DLD1 (cell line): ENCODE data around the gene EFNA1.

Source experiments
- in situ Hi-C: cut with HindIII; loops from 2 replicates; pipeline ENCODE4 v1.10.0; 2017; ENCODE audit warnings: low sequenced_read_pairs

EFNA1 gene

DNA sequence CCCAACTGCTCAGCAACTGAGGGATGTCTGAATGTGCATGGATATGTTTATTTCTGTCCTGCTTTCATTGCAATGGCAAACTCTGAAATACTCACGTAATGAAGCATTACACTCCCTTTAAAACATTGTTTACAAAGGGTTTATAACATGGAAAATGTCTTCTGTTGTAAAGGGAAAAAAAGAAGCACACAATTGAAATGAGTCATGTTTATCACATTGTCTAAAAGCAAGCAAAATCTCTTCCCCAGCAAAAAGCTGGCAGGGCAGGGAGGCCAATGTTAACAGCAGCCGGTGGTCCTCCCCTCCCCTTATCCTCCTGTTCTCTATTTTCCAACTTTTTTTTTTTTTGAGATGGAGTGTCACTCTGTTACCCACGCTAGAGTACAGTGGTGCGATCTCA lies 3.9 kb upstream of the EFNA1 start:
- in situ Hi-C loops: no loop called here

DNA sequence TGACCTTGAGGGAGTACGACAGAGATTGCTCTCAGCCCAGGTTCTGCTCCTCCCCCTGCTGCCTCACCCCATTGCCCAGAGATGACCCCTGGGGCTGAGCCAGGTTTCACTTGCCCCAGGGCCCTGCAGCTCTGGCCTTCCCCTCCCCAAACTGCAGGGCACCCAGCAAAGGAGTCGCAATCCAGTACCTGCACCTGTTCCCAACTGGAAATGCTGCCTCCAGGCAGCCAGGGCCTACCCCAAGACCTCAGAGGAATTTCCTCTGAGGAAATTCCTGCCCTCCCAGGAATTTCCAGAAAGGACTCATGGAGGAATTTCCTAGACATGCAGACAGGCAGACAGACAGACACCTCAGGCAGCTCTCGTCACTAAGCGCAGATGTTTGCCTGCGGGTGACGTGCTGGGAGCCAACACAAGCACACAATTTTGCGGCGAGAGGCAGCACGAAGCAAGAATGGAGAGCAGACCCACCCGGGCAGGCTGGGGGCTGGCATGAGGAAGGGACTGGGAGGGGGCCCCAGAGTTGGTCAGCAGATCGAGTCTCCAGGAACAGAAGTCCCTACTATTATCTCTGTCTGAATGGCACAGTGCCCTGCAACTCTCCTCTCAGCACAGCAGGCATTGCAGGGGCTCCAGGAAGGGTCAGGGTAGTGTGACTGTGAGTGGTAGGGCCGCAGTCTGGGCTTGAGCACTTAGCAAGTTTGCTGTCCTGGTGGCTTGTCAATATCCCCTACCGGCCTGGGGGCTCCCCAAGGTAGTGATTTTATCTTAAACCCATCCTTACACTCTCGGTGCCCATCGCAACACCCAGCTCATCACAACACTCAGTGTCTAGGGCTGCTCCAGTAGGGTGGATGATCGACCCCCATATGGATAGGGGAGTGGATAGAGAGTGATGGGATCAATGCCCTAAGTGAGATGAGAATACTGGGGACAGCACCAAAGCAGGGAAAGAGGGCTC lies 2.9 kb upstream of the EFNA1 start:
- in situ Hi-C loops: no loop called here

DNA sequence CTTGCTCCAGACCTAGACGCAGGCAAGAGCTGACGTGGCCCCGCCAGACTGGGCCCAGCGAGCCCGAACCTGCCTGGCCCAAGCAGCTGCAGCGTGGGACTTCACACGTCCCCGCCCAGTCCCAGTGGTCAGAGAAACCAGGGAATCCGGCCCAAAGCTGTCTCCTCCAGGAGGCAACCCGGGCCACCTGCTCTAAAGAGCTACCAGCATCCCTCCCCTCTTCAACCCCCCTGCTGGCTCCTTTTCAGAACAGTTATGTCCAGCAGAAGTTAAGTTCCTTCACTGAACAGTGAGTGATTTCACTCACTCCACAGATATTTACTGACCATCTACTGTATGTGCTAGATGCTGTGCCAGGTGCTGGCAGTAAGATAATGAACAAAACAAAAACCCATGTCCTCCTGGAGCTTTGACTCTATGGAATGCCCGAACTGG lies 2.1 kb upstream of the EFNA1 start:
- in situ Hi-C loops: no loop called here

DNA sequence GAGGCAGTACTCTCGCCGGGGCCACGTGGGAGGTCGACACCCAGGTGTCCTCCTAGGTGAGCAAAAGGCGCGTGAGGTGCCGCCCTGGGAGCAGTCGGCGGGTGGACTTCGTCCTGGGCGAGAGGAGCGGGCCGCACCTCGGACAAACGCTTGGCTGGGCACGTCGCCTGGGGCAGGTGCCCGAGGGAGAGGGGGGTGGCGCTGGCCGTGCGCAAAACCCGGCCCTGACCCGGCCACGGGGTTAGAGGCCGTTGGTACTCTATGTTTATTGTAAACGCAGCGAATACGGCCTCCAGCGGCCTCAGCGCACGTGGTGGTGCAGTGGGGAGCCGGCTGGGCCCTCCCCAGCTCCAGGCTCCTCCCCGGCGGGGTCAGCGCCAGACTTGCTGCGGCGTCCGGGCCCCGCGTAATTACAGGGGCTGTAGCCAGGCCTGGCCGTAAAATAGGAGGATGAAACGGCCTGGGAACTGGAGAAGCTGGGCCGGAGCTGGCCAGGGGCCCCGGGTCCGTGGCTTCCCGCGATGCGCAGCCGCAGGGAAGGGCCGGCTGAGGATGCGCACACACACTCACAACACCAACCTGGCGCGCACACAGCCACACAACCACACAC lies 1.6 kb upstream of the EFNA1 start:
- in situ Hi-C loops: no loop called here

DNA sequence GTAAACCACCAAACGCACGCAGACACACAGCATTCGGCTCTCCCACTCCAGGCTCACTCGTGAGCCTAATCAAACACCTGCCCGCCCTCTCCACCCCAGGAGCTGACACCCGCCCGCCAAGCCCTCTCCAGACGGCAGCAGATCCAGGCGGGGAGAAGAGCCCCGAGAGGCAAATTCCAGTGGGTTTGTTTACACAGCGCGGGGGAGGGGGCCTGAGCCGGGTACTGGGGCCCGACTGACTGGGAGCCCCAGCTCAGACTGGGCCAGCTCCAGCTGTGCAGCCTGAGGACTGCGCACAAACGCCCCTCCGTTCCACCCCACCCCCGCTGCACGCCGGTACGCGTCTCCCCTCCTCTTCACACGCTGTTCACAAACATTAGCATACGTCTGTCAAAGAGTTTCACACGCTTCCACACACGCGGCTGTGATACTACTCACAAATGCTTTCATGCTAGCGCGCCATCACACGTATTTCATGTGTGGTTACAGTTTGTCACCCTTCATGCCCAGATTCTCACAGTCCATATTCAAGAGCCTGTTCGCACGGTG lies 1.0 kb upstream of the EFNA1 start:
- in situ Hi-C loops: no loop called here

DNA sequence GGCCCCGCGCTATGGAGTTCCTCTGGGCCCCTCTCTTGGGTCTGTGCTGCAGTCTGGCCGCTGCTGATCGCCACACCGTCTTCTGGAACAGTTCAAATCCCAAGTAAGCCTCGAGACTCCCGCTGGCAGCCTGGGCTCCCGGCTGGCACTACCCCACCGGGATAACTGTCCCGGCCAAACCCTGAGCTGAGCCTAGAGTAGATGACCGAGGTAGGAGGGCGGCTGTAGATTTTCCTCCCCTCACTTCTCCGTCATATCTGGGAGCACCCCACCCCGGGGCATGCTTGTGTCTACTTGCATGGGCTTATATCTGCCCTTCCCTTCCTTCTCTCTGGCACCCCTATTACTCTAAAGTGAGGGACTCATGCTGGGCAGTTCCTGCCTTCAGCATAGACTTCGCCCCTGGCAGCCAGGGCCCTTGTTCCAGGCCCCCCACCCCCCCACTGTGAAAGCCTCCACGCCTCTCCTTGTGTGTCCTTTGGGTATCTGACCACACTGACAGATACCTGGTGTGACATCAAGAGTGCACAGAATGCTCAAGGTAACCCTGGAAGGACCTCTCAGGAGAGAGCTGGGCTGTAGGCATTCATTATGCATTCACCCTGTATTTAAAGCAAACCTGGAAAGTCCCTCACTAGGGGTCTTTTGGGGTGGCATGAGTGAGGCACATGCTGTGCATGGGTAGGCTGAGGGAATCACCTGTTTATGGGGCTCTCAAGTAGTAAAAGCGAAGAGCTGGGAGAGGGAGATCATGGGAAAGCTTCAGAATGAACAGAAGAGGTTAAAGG lies 485 bp downstream of the EFNA1 start:
- in situ Hi-C loops: no loop called here

DNA sequence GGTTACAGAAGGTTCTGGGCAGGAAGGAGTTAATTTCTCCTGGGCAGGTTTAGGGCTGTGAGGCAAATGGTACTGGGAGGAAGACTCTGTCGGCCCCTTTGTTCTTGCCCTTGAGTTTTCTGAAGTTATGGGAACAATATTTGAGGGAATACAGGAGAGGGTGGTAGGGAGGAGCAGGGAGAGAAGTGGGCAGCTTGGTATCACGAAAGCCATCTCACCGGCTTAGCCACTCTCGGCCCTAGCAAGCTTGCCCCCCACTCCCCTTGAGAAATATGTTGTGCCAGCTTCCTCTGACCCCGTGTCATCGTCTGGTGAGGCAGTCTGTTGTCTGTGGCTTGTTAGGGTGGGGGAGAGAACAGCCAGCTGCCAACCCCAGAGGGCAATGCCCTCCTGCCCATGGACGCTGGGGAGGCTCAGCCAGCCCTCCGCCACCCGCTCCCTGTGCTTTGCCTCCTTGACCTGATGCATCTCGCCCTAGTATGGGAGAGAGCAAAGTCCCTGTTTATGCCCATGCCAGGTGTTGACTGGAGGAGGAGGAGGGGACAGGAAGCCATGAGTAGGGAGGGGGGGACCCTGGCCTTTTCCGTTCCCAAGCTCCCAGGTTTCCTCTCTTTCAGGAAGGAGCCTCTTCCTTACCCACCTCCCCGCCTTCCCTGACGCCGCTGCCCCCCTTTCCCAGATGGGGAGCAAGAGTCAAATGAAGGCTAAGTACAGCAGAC lies 1.2 kb downstream of the EFNA1 start:
- in situ Hi-C loops: no loop called here

DNA sequence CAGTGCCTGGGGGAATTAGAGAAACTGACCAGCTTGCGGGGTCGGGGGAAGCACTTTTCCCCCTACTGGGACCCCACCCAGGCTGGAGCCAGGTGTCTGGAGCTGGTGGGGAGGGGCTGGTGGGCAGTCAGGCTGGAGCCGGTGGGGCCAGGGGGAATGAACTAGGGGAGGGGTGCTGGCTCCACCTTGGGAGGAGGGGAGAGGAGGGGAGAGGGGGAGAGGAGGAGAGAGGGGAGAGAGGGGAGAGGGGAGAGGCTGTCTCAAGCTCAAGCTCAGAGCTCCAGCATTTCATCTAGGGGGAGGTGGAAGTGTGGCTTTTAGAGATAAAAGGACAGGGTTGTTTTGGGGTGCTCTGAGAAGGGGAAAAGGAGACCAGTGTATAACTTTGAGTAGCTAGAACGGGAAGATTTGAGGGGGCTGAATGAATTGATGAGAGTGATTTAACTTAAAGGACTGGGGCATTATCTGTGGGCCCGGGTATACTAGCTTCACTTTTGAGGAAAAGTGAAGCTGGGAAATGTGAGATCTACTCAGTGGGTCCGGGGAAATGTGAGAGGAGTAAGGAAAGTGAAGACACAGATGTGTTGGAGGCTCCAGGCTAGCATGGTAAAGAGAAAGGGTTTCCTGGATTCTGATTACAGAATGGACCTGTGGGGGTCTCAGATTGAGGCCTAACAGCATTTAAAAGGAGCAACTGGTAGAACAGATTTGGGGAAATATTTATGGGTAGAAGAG lies 2.8 kb downstream of the EFNA1 start:
- in situ Hi-C loops: no loop called here

DNA sequence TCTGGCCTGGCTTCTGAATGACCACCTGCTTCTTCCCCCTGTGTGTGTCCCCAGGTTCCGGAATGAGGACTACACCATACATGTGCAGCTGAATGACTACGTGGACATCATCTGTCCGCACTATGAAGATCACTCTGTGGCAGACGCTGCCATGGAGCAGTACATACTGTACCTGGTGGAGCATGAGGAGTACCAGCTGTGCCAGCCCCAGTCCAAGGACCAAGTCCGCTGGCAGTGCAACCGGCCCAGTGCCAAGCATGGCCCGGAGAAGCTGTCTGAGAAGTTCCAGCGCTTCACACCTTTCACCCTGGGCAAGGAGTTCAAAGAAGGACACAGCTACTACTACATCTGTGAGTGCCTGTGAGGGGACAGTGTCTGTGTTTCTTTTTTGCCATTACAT lies 3.6 kb downstream of the EFNA1 start:
- in situ Hi-C loops: no loop called here

DNA sequence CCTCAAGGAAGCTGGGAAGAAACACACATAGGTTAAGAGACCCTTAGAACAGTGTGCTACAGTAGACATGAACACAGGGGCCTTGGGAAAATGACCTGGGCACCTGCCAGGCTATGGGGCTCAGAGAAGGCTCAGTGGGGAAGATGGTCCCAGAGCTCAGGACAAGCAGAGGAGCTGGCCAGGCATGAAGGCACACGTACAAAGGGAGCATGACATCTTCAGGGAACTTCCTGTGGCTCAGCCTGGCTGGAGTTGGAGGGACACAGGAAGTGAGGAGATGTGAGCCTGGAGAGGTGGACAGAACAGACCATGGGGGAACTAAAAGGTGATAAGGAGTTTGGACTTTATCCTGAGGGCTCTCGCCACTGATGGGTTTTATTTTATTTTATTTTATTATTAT lies 4.2 kb downstream of the EFNA1 start:
- in situ Hi-C loops: no loop called here

DNA sequence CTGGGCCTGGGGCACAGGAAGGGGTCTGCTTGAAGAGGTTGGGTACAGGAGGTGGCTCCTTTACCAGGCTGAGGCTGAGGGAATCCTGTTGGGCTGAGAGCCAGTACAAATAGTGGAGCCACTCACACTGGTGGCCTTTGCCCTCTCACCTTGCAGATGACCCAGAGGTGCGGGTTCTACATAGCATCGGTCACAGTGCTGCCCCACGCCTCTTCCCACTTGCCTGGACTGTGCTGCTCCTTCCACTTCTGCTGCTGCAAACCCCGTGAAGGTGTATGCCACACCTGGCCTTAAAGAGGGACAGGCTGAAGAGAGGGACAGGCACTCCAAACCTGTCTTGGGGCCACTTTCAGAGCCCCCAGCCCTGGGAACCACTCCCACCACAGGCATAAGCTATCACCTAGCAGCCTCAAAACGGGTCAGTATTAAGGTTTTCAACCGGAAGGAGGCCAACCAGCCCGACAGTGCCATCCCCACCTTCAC lies 6.2 kb downstream of the EFNA1 start:
- in situ Hi-C loops: no loop called here

DNA sequence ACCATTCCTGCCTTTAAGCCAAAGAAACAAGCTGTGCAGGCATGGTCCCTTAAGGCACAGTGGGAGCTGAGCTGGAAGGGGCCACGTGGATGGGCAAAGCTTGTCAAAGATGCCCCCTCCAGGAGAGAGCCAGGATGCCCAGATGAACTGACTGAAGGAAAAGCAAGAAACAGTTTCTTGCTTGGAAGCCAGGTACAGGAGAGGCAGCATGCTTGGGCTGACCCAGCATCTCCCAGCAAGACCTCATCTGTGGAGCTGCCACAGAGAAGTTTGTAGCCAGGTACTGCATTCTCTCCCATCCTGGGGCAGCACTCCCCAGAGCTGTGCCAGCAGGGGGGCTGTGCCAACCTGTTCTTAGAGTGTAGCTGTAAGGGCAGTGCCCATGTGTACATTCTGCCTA lies 6.6 kb downstream of the EFNA1 start:
- in situ Hi-C loops: no loop called here

DNA sequence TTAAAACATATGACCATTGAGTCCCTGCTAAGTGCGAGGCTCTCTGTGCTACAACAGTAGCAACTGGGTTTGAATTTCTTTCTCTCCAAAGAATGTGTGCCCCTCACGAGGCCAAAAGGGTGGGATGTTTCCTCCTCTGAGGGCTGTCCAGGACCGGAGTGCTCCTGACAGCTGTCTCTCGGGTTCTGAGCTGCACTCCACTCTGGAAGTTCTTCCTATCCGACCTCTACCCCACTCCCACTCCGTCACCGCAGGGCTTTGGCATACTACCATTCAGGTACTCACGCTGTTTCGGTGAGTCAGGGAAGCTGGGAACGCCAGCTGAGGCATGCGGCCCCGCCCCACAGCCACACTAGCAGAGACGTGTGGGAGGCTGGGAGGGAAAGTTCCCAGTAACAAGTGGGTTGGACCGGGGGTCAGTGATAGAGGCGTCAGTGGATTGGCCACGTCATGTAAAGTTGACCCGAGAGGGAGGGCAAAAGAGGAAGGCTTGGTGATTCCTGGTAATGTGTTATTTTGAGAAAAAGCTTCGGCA lies 7.3 kb downstream of the EFNA1 start:
- in situ Hi-C loops: no loop called here

DNA sequence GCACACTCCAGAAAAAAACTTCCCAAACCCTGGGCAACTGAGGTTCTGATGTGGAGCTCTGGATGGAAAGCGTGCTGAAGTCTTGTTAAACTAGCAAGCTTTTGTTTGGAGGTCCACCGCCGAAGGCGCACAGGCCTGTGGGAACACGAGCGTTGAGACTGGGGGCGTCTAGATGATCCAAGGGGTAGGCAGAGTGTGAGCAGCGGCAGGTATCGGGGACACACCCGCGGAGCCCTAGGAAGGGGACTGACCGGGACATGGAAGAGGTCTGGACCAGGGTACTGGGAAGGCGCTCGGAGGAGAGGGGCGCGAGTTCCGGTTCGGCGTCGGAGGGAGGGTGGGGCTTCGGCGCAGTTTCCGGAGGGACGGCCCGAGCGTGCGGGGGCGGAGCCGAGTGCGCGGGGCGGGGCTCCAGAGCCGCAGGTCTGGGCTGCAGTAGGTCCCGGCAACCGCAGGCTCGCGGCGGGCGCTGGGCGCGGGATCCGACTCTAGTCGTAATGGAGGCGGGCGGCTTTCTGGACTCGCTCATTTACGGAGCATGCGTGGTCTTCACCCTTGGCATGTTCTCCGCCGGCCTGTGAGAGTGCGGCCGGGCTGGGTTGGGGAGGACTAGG lies 7.8 kb downstream of the EFNA1 start, which contains the start of gene SLC50A1:
Gene SLC50A1 (plus strand): TSS at position 438 of the 614 bp plus-strand sequence. CDS start 60 bp downstream, at position 498.
- in situ Hi-C loops: no loop called here

DNA sequence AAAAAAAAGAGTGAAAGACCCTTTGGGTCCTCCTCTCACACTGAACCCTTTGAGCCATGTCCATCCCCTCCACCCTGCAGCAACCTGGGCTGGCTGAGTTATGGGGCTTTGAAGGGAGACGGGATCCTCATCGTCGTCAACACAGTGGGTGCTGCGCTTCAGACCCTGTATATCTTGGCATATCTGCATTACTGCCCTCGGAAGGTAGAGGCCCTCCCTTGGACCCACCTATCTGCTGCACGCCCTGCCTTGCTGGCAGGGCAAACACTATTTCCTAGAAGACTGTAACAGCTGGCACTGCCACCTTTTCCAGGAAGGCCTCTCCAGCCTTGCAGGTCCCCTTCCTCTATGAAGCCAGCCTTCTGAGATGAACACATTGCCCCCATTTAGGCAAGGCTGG lies 9.1 kb downstream of the EFNA1 start:
- in situ Hi-C loops: no loop called here

DNA sequence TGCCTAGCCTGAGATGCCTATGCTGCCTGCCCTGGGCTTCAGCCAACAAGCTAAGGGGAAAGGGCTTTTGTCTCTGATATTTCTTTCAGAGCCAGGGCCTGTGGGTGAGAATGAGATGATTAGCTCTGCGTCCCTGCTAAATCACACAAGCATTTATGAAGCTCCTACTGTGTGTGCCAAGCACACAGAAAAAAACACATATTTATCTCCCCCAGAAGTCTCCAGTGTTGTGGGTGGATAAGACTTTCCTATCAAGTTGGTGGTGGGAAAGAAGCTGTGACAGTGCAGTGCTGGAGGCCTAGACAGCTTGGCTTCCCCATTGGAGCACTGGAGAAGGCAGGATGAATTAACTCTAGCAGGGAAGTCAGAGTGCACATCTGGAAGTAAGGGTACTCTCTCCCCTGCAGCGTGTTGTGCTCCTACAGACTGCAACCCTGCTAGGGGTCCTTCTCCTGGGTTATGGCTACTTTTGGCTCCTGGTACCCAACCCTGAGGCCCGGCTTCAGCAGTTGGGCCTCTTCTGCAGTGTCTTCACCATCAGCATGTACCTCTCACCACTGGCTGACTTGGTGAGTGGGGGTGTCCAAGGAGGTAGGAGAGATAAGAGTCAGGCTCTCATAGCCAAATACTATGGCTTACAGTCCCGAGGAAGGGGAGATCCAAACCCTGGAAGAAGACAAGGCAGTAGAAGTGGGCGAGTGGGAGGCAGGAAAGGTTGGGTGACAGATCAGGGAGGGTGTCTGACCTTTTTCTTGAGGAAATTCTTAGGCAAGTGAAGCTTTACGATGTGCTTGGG lies 9.7 kb downstream of the EFNA1 start:
- in situ Hi-C loops: no loop called here

DNA sequence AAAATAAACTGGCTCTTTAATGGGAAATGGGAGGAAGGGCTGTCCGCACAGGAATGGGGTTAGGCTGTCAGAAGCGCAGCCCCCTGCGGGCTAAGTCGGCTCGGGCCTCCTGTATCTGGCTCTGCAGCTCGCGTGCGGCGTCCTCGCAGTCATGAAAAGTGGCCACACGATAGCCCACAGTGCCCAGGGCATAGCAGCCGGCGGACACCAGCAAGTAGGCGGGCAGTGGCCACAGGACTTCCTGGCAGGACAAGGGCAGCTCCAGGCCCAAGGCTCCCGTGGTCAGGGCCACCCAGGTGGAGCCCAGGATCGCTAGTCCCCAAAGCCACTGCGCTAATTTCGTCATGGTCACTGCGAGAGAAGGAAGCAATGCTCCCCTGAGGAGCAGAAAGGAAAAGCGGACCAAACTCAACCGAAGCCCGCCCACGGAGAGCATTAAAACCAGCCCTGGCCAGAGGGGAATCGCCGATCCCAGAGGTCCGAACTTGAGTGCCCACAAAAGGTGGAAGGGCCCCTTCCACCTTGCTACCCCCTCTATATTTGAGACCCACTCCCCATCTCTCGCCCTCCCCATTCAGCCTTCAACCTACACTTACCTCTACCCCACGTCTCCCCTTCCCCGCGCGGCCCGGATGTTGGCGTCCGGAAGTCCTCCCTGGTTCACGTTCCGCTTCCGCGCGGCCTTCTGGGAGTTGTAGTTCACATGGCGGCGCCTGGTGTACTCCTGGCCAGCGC lies 12.4 kb downstream of the EFNA1 start, which contains the start of gene DPM3:
Gene DPM3 (minus strand): TSS at position 637 of the 735 bp plus-strand sequence. CDS start 291 bp downstream, at position 346.
- in situ Hi-C loops: no loop called here
